Measurements from ENCODE around the gene PARVB.

The PARVB gene

GRCh38 chr22:44087089-44087430, 63.0 kb downstream of the PARVB start:
- Histone ChIP-seq H3K36me3 (ENCODE audit: control insufficient read depth, insufficient read depth, low read length) (no peaks in the 10 kb centered on the region), H3K27me3 (ENCODE audit: control insufficient read depth, insufficient read depth, low read length) (no peaks in the 10 kb centered on the region), H3K9ac (ENCODE audit: low read length) (no peak overlapping the region), H3K4me1 (ENCODE audit: control insufficient read depth, insufficient read depth, low read length) (no peaks in the 10 kb centered on the region), H3K9me3 (ENCODE audit: control insufficient read depth, low read length) (no peaks in the 10 kb centered on the region), H3K4me3 (ENCODE audit: low read length) (no peak overlapping the region)

DNA sequence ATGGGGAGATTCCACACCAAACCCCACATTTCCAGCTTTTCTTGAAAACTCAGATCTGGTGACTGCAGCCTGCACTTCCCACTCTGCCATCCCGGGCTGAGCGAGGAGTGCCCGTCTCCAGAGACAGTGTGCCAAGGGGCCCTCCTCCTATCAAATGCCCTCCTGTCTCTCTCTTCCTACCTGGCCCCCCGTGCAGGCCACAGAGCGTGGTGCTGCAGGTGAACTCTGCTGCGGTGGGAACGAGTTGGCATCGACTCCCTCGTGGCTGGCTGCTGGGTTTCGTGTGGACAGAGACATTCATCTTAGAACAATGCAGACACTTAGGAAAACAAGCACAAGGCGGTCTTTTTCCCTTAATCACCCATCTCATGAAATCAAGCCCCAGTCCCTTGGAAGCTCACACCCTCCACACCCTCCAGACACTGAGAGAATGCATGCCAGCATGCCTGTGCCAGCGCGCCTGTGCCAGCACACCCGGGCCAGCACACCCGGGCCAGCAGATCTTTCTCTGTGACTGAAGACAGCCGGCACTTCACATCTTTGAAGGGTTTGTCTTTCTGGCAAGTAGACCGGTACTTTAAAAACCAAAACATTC, 65.0 kb downstream of the PARVB start:
- no peaks in the 10 kb centered on the region for H3K9me3 ChIP-seq (ENCODE audit: control insufficient read depth, low read length)
- no peaks in the 10 kb centered on the region for H3K36me3 ChIP-seq (ENCODE audit: control insufficient read depth, insufficient read depth, low read length)
- no peak overlapping the region for H3K9ac ChIP-seq (ENCODE audit: low read length)
- no peaks in the 10 kb centered on the region for H3K4me1 ChIP-seq (ENCODE audit: control insufficient read depth, insufficient read depth, low read length)
- no peak overlapping the region for H3K4me3 ChIP-seq (ENCODE audit: low read length)
- H3K27me3 ChIP-seq (ENCODE audit: control insufficient read depth, insufficient read depth, low read length), result no peaks in the 10 kb centered on the region

DNA sequence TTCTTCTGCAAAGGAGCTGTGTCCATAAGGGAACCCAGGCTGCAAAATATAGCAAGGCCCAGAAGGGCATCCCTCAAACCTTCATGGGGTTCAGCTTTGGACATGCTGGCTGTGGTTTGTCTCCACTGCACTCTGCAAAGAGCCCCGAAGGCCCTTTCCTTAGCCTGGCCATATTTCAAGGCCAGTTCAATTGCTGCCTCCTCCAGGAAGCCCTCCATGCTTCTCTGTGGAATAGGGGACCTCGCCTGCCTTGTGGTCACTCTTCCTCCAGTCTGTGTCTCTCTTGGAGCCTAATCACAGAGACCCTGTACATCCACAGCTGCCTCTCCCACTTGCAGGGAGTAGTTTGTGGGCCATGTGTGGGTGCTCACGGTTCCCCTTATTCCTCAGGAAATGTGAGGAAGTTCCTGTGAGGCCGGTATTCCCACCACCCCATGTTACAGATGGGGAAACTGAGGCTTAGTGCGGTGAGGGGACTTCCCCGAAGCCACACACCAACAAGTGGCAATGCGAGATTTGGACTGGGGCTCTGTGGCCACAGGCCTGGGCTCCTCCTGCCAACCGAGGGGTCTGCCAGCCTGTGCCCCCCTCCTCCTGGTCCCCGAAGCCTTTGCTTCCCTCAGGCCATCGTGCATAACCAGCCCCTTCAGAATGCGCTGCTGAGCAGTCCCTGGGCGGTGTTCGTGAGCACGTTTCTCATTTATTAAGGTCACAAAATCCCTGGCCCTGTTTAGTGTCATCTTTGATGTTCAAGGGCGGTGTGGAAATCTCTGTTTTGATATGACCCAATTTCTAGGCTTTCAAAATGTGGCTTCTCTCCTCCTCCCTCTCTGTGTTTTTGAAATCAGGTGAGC, 65.8 kb downstream of the PARVB start:
- H3K36me3 ChIP-seq (ENCODE audit: control insufficient read depth, insufficient read depth, low read length), result no peaks in the 10 kb centered on the region

GRCh38 chr22:44090571-44090905, 66.4 kb downstream of the PARVB start:
- Histone ChIP-seq H3K9me3 (ENCODE audit: control insufficient read depth, low read length) (no peaks in the 10 kb centered on the region), H3K4me3 (ENCODE audit: low read length) (no peak overlapping the region), H3K27me3 (ENCODE audit: control insufficient read depth, insufficient read depth, low read length) (no peaks in the 10 kb centered on the region), H3K9ac (ENCODE audit: low read length) (no peak overlapping the region), H3K36me3 (ENCODE audit: control insufficient read depth, insufficient read depth, low read length) (no peaks in the 10 kb centered on the region), H3K4me1 (ENCODE audit: control insufficient read depth, insufficient read depth, low read length) (no peaks in the 10 kb centered on the region)

More for the DNA sequence above, 65.8 kb downstream of the PARVB start:
- Histone ChIP-seq H3K4me3 (ENCODE audit: low read length) (no peak overlapping the region), H3K27me3 (ENCODE audit: control insufficient read depth, insufficient read depth, low read length) (no peaks in the 10 kb centered on the region), H3K9ac (ENCODE audit: low read length) (no peak overlapping the region), H3K9me3 (ENCODE audit: control insufficient read depth, low read length) (no peaks in the 10 kb centered on the region), H3K4me1 (ENCODE audit: control insufficient read depth, insufficient read depth, low read length) (no peaks in the 10 kb centered on the region)

DNA sequence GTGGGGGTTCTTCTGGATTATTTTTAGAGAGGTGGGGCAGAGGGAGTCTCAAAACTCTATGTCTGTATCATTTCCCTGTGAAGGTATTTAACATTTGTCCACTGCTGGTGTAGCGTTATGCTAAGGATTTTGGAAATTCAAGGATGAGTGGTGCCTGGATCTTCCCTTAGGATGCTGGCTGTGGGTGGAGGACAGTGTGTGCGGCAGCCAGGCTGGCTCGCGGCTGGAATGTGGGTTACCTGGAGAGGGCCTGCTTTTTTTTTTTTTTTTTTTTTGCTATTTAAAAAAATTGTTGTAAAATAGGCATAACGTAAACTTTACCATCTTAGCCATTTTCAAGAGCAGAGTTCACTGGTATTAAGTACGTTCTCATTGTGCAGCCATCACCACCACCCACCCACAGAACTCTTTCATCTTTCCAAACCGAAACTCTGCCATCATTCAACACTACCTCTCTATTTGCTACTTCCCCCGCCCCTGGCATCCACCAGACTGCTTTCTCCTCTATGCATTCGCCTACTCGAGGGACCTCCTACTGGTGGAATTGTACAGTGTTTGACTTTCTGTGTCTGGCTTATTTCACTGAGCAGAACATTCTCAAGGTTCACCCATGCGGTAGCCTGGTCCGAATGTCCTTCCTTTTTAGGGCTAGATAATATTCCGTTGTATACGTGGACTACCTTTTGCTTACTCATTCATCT, 67.1 kb downstream of the PARVB start:
- H3K4me3 ChIP-seq (ENCODE audit: low read length), result no peak overlapping the region
- no peaks in the 10 kb centered on the region for H3K36me3 ChIP-seq (ENCODE audit: control insufficient read depth, insufficient read depth, low read length)
- H3K9ac ChIP-seq (ENCODE audit: low read length), result no peak overlapping the region
- no peaks in the 10 kb centered on the region for H3K9me3 ChIP-seq (ENCODE audit: control insufficient read depth, low read length)
- H3K27me3 ChIP-seq (ENCODE audit: control insufficient read depth, insufficient read depth, low read length), result no peaks in the 10 kb centered on the region
- H3K4me1 ChIP-seq (ENCODE audit: control insufficient read depth, insufficient read depth, low read length), result no peaks in the 10 kb centered on the region

GRCh38 chr22:44091751-44092150, 67.6 kb downstream of the PARVB start:
- Histone ChIP-seq H3K27me3 (ENCODE audit: control insufficient read depth, insufficient read depth, low read length) (no peaks in the 10 kb centered on the region), H3K9ac (ENCODE audit: low read length) (no peak overlapping the region), H3K4me1 (ENCODE audit: control insufficient read depth, insufficient read depth, low read length) (no peaks in the 10 kb centered on the region), H3K4me3 (ENCODE audit: low read length) (no peak overlapping the region), H3K36me3 (ENCODE audit: control insufficient read depth, insufficient read depth, low read length) (no peaks in the 10 kb centered on the region), H3K9me3 (ENCODE audit: control insufficient read depth, low read length) (no peaks in the 10 kb centered on the region)

DNA sequence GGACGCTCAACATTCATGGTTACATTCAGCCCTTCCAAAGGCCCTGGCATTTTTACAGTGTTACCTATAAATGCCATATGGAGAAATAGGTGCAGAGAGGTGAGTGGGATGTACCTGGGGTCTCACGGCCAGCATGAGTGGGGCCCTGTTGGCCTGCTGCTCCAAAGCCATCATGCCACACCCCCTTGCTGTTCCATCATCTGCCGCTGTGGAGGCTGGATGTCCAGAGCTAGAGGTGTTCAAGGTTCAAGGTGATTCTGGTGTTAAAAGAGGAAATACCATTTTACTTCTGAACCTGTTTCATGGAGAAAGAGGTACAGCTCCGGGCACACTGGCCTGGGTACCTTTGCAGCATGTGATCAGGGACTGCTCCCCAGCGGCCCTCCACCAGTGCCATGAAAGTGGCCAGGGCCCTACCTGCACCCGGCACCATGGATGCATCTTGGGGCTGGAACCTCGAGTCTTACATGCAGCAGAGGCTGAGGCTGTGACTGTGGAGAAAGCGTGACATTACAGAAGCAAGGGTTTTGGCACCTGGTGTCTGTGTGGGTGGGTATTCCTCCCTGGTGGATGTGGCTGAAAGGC, 68.6 kb downstream of the PARVB start:
- H3K9ac ChIP-seq (ENCODE audit: low read length), result no peak overlapping the region
- no peaks in the 10 kb centered on the region for H3K9me3 ChIP-seq (ENCODE audit: control insufficient read depth, low read length)
- no peaks in the 10 kb centered on the region for H3K27me3 ChIP-seq (ENCODE audit: control insufficient read depth, insufficient read depth, low read length)
- H3K36me3 ChIP-seq (ENCODE audit: control insufficient read depth, insufficient read depth, low read length), result no peaks in the 10 kb centered on the region
- no peak overlapping the region for H3K4me3 ChIP-seq (ENCODE audit: low read length)
- H3K4me1 ChIP-seq (ENCODE audit: control insufficient read depth, insufficient read depth, low read length), result no peaks in the 10 kb centered on the region

DNA sequence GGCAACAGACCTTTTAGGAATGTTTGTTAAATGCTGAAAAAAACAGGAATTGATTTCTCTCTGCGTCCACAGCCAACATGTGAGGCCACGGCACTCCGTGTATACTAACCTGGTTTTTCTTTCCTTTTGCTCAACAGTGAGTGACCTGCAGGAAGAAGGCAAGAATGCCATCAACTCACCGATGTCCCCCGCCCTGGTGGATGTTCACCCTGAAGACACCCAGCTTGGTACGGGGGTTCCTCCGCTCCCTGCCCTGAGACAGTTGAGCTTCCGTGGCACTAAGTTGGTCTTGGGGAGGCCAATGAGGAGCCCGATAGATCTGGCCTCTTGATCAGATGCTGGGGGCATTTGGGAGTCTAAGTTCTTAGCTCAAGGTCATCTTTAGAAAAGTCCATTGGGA, 69.7 kb downstream of the PARVB start:
- H3K4me1 ChIP-seq (ENCODE audit: control insufficient read depth, insufficient read depth, low read length), result no peaks in the 10 kb centered on the region
- H3K9me3 ChIP-seq (ENCODE audit: control insufficient read depth, low read length), result no peaks in the 10 kb centered on the region
- H3K4me3 ChIP-seq (ENCODE audit: low read length), result no peak overlapping the region
- H3K27me3 ChIP-seq (ENCODE audit: control insufficient read depth, insufficient read depth, low read length), result no peaks in the 10 kb centered on the region
- no peak overlapping the region for H3K9ac ChIP-seq (ENCODE audit: low read length)
- no peaks in the 10 kb centered on the region for H3K36me3 ChIP-seq (ENCODE audit: control insufficient read depth, insufficient read depth, low read length)

- Histone ChIP-seq H3K9ac (ENCODE audit: low read length) (no peak overlapping the region), H3K27me3 (ENCODE audit: control insufficient read depth, insufficient read depth, low read length) (no peaks in the 10 kb centered on the region), H3K4me3 (ENCODE audit: low read length) (no peak overlapping the region), H3K9me3 (ENCODE audit: control insufficient read depth, low read length) (no peaks in the 10 kb centered on the region), H3K4me1 (ENCODE audit: control insufficient read depth, insufficient read depth, low read length) (no peaks in the 10 kb centered on the region), H3K36me3 (ENCODE audit: control insufficient read depth, insufficient read depth, low read length) (no peaks in the 10 kb centered on the region)
Observed at GRCh38 chr22:44094751-44095302, 70.7 kb downstream of the PARVB start.

- H3K36me3 ChIP-seq (ENCODE audit: control insufficient read depth, insufficient read depth, low read length), result no peaks in the 10 kb centered on the region
- no peak overlapping the region for H3K9ac ChIP-seq (ENCODE audit: low read length)
- H3K4me1 ChIP-seq (ENCODE audit: control insufficient read depth, insufficient read depth, low read length), result no peaks in the 10 kb centered on the region
- H3K27me3 ChIP-seq (ENCODE audit: control insufficient read depth, insufficient read depth, low read length), result no peaks in the 10 kb centered on the region
- H3K4me3 ChIP-seq (ENCODE audit: low read length), result no peak overlapping the region
- H3K9me3 ChIP-seq (ENCODE audit: control insufficient read depth, low read length), result no peaks in the 10 kb centered on the region
Observed at GRCh38 chr22:44096736-44097135, 72.6 kb downstream of the PARVB start.

DNA sequence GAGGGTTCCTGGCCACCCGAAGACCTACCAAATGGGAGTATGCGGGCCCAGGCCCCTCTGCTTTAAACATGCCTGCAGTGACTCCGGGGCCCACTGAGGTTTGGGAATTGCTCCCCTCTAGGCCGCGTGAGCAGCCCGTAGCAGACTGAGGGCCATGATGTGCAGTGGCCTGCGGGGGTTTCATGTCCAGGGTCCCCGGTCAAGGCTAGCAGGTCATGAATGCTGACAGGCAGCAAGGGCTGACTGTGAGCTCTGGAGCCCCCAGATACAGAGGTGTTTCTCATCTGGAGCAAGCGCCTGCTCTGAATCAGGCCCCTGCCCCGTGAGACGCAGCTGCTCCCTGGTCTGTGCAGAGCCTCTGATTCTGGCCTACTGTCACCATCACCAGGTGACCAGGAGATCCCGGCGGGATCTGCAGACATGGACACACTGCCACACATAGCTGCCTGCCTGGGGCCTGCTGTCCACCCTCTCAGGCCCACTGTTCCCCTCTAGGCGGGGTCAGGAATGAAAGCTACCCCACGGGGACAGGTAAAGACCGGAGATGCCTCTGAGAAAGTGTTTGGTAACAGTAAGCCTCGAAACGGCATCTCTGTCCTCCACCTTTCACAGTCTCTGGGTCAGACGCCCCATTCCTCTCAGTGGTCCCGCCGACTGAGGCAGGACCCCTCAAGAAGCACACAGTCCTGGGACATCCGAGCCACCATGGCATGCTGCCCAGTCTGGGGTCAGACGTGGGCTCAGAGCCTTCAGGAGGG, 73.3 kb downstream of the PARVB start:
- H3K9me3 ChIP-seq (ENCODE audit: control insufficient read depth, low read length), result no peaks in the 10 kb centered on the region
- H3K4me3 ChIP-seq (ENCODE audit: low read length), result no peak overlapping the region
- no peaks in the 10 kb centered on the region for H3K4me1 ChIP-seq (ENCODE audit: control insufficient read depth, insufficient read depth, low read length)
- no peaks in the 10 kb centered on the region for H3K36me3 ChIP-seq (ENCODE audit: control insufficient read depth, insufficient read depth, low read length)
- H3K27me3 ChIP-seq (ENCODE audit: control insufficient read depth, insufficient read depth, low read length), result no peaks in the 10 kb centered on the region
- H3K9ac ChIP-seq (ENCODE audit: low read length), result no peak overlapping the region

All from mucosa of stomach (tissue), 1 donor.